HepG2 (cell line): Measurements from ENCODE around the gene EIF4G1. TPM values are rescaled to one million over a fixed set of nuclear protein-coding genes. Genes with fewer than 3 reads are reported as not detected.
A peak's percentile ranks its signal among the peaks of the same experiment; 100 is the strongest.

Source experiments
- ATF4 ChIP-seq, 2 experiments: fragments of 450-650 bp in 1 of 2; sonication (generic) in 1 of 2; formaldehyde crosslinking; IDR thresholded peaks; 2 replicates each; pipeline versions ENCODE4 v1.5.0 to v1.8.0; 2020 to 2022; ENCODE audit warnings: mild to moderate bottlenecking in 1 of 2, missing genetic modification reagents in 1 of 2
- CREB1 ChIP-seq, 2 experiments: fragments of 450-650 bp in 1 of 2; IDR thresholded peaks; 2 replicates each; pipeline ENCODE4 v1.6.1; 2016 to 2017; ENCODE audit warnings: control low read depth in 1 of 2, mild to moderate bottlenecking in 1 of 2, missing compliant biosample characterization in 1 of 2, missing genetic modification characterization in 1 of 2
- DPF2 ChIP-seq: sonication (generic); formaldehyde crosslinking; IDR thresholded peaks from 2 replicates; pipeline ENCODE4 v1.4.0; 2020; ENCODE audit warnings: mild to moderate bottlenecking, low read depth, missing genetic modification reagents, borderline replicate concordance
- ELK4 ChIP-seq: sonication (generic); formaldehyde crosslinking; IDR thresholded peaks from 2 replicates; pipeline ENCODE4 v1.9.0; 2021; ENCODE audit warnings: missing genetic modification reagents, borderline replicate concordance
- HNRNPH1 ChIP-seq: fragments of 200-400 bp; formaldehyde crosslinking; optimal IDR thresholded peaks from 2 replicates; pipeline ENCODE3; 2017; ENCODE audit warnings: mild to moderate bottlenecking, low read depth, low read length
- THYN1 ChIP-seq: sonication (generic); formaldehyde crosslinking; IDR thresholded peaks from 2 replicates; pipeline ENCODE4 v1.8.1; 2023; ENCODE audit warnings: low read depth, mild to moderate bottlenecking, moderate library complexity, missing genetic modification reagents, borderline replicate concordance
- XBP1 ChIP-seq: sonication (generic); formaldehyde crosslinking; IDR thresholded peaks from 2 replicates; pipeline ENCODE4 v1.5.0; 2020; ENCODE audit warnings: missing genetic modification reagents
- ZBTB2 ChIP-seq: sonication (generic); formaldehyde crosslinking; IDR thresholded peaks from 2 replicates; pipeline ENCODE4 v1.8.0; 2022; ENCODE audit warnings: low read depth, missing genetic modification reagents
- ZNF142 ChIP-seq: sonication (generic); formaldehyde crosslinking; IDR thresholded peaks from 2 replicates; pipeline ENCODE4 v1.4.0; 2020; ENCODE audit warnings: missing genetic modification reagents
- ZNF3 ChIP-seq: IDR thresholded peaks from 2 replicates; pipeline ENCODE4 v1.7.0; 2017; ENCODE audit warnings: inconsistent platforms
- ZNF33B ChIP-seq: sonication (generic); formaldehyde crosslinking; IDR thresholded peaks from 2 replicates; pipeline ENCODE4 v1.5.1; 2020; ENCODE audit warnings: mild to moderate bottlenecking, missing genetic modification reagents
- ZNF546 ChIP-seq: sonication (generic); formaldehyde crosslinking; conservative IDR thresholded peaks from 2 replicates; pipeline ENCODE4 v1.8.1; 2023; ENCODE audit warnings: mild to moderate bottlenecking, missing genetic modification reagents
- polyA plus RNA-seq, 8 experiments: library from polyadenylated mRNA; depleted of rRNA in 3 of 8; stranded (reverse) in 7 of 8; unstranded in 1 of 8; fragments of >200 nt; fragmentation: Illumina TruSeq in 4 of 8; extraction: Trizol in 4 of 8; gene quantifications; 2 replicates each; pipeline versions ENCODE4 v1.2.1 to v1.2.3, GENCODE V29; 2011 to 2016; ENCODE audit warnings: low read depth in 4 of 8, missing spikeins in 1 of 8, mixed read lengths in 1 of 8; ENCODE audit not compliant: insufficient read depth in 1 of 8
- total RNA-seq, 5 experiments: library from RNA; depleted of rRNA; stranded (reverse); fragments of >200 nt; fragmentation: Illumina TruSeq; extraction: Trizol; gene quantifications; 2 replicates each; pipeline ENCODE4 v1.2.3, GENCODE V29; 2016; ENCODE audit warnings: low read depth in 1 of 5

EIF4G1 gene
- total and polyA plus RNA-seq, 2 of the 13 experiments (the other 11 are each of a cell fraction or from before 2014, with no cell fraction given), result 208 to 213 TPM

- TF ChIP-seq DPF2 (CRISPR knock-in tag) (no peak), ATF4 (CRISPR knock-in tag; IDR thresholded peaks at IDR 0.05) (no peak), ZNF3 (CRISPR knock-in tag) (no peak), ZBTB2 (CRISPR knock-in tag) (peak; percentile 68), CREB1 (IDR thresholded peaks at IDR 0.05) (no peak), CREB1 (CRISPR knock-in tag; IDR thresholded peaks at IDR 0.05) (no peak), ELK4 (CRISPR knock-in tag) (no peak), ZNF142 (CRISPR knock-in tag) (no peak), THYN1 (no peak), ZNF546 (CRISPR knock-in tag) (no peak), ZNF33B (CRISPR knock-in tag) (no peak), HNRNPH1 (no peak), XBP1 (CRISPR knock-in tag) (no peak)
Measured at GRCh38 chr3:184314700-184315542, 515 bp downstream of the EIF4G1 start (continued).
